Limb (tissue), 2 donors: ENCODE data around the gene STPG1.
A peak's percentile ranks its signal among the peaks of the same experiment; 100 is the strongest.

Experiments used
- DNase-seq, 2 donors: peaks; one replicate each; pipeline ENCODE4 v3.0.0-alpha.2; 2016; ENCODE audit errors: extremely low spot score in 2 of 2

The STPG1 gene

DNA sequence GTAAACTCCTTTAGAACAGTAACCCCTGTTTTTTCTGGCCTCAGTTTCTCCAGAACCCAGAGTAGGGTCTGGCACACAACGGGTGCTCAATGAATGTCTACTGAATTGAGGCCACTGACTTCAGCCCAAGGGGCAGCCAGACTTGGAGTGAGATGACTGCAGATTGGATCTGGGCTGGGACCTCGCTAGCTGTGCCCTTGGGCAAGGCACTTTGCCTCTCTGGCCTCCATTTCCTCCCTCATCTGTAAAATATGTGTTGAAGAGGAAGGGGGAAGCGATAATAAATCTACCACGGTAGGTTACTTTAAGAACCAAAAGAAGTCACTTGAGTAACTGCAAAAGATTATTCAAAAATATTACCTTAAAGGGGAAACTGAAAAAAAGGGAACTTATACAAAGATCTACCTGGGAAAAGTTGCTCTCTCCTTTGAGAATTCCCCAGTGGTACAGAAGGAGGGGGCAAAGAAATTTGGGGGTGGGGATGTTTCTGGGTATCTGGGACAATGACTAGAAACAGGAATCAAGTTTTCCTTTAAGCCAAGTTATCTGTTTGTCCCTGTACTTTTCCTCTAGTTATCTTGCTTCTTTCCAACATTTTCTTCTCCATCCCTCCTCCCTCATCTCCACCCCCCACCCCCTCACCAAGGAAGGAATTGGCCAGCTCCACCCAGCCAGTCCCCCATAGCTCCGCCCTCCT lies 94.8 kb downstream of the STPG1 start:
- no peak for DNase-seq

DNA sequence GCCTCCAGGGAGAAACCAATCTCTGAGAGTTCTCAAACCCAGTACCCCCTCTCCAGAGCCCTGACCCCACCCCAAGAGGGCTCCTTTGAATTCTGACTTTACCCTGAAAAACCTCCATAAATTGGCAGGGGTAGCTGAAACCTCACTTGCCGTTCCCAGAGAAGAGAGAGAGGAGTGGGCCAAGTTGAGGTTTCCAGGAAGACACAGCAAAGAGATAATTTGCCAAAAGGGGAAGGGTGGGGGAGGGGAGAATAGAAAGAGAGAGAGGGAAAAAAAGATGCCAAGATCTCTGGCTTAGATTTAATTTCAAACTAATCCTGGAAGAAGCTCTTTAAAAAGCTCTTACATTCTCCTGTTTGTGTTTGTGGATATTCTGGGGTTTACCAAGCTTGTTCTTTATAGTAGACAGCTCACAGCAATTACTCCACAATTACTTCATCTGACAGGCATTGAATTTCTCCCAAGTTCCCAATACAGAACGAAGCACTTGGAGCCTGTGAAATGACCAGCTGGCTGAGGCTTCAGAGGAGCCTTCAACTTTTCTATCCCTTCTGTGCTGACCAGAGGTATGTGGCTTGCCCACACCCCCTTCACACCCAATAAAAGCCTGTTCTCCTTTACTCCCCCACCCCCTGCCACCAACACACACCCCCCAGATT lies 95.5 kb downstream of the STPG1 start:
- DNase-seq, result peak in 1 of 2 donors; percentile 36

DNA sequence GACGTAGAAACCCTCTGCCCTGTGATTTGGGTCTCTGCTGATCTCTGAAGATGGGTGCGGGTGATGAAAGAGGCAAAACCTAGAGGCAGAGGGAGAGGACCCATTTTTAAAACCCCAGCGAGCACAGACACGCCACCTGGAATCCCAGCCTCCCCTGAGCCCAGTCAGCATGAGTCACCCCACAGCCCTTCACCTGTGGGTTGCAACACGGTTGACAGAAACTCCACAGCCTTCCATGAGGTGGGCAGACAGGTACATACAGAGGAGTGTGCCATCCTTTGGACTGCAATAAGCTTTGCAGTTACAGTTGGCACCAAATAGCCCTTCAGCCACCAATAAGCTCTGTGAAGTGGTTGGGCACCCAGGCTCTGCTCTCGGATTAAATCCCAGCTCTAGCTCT lies 96.5 kb downstream of the STPG1 start:
- no peak for DNase-seq

GRCh38 chr1:24316645-24317044 lies 96.9 kb downstream of the STPG1 start:
- no peak for DNase-seq

DNA sequence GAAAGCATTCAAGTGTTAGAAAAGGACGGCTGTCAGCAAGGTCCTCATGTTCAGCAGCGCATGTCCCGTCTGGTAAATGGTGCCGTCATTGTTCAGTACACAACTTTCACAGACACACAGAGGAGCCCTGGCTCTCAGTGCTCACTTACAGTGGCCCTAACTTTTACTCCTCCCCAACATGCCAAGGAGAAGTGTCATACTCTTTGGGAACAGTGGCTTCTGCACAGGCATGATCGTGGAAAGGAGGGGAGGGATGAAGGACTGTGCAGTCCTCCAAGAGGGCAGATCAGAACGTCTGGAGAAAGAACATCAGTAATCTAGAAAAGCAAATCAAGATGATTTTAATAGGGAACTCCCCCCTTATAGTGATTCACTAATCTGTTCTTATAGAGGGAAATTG lies 98.2 kb downstream of the STPG1 start:
- DNase-seq, result no peak

GRCh38 chr1:24311741-24312140 lies 101.8 kb downstream of the STPG1 start:
- DNase-seq, result no peak

GRCh38 chr1:24311234-24311633 lies 102.3 kb downstream of the STPG1 start:
- DNase-seq, result no peak

DNA sequence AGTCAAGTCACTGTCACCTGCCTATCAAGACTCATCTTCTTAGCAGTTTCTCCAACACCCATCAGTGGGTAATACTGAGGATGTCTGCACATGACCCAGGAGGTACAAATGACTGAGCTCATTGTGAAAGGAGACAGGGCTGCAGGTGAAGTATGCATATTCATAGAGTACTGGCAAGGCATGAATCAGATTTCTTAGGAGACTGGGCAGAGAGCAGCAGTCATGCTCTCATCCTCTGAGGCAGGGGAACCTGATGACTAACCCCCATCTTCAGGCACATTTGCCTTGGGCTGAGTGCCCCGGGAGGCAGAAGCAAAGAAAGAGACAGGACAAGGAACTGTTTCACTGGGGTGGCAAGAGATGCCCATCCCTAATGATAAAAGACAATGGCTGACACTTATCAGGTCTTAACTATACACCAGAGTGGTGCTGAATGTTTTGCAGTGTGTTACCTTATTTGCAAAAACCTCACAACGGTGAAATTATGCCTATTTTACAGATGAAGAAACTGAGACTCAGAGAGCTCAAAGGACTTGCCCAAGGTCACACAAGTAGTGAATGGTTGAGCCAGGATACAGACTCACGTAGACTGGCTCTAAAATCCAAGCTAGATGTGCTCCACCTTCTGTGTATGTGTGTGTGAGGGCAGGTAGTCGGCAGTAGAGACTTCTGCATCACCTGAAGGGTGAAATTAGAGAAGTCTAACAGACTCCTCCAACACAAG lies 103.7 kb downstream of the STPG1 start:
- no peak for DNase-seq

DNA sequence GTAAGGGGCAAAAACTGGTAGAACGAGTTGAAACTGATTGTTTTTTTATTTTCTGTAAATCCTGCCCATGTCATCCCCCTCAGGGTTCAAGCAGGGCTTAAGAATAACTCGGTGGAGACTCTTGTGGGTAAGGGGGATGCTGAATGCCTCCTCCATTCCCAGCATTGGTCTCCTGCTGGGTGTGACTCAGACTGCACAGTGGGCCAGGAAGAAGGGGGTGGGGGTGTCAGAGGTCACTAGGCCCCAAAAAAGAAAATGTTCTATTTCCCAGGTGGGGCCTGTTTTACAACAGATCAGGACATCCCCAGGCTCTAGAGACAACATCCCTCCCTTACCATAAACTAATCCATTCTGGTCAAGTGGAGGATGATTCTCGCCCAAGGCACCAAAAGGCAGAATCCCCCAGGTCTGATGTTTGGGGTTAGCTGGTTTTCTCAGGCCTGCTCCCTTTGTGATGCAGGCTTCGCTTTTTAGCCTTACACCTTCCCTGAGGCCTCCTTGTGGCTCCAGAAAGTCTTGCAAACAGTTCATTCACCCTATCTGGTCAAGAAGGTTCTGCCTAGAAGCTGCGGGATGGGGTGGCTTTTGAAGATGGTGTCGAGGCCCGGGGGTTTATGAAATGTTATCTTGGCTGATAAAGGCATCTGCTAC lies 105.1 kb downstream of the STPG1 start:
- no peak for DNase-seq
